ENCODE data around the gene FARP1. TPM values are rescaled to one million over a fixed set of nuclear protein-coding genes. Genes with fewer than 3 reads are reported as not detected.

Gene FARP1
- total and polyA plus RNA-seq, 2 of the 8 experiments (the other 6 are each of a cell fraction or from before 2014, with no cell fraction given), result 24.7 to 104 TPM

- ChIA-PET CTCF (ENCODE audit: partially characterized antibody) (no interaction called here), POLR2A (ENCODE audit: partially characterized antibody) (no interaction called here)
- peaks cover 10% of the 10 kb centered on the region for H3K79me1 ChIP-seq (ENCODE audit: low read depth, low read length)
- H2AK5ac ChIP-seq (ENCODE audit: low read depth, low read length), result no peak overlapping the region
- H3K14ac ChIP-seq (ENCODE audit: insufficient read length), result no peak overlapping the region
- peaks cover 2 to 8% (median 4%) of the 10 kb centered on the region in 4 experiments; a peak in 6 of 7 replicates for H3K4me1 ChIP-seq (replicated peaks in 1 of 4; ENCODE audit: control insufficient read depth in 3 of 4, insufficient read depth in 4 of 4, low read length in 3 of 4)
- H2BK120ac ChIP-seq (replicated peaks; ENCODE audit: low read depth, low read length), result no peak overlapping the region
- H2AFZ ChIP-seq (ENCODE audit: low read length), result no peak overlapping the region
- no peak for DNase-seq (ENCODE audit: low read depth in 1 of 2, low spot score in 2 of 2)
- peaks cover 0 to 24% of the 10 kb centered on the region in 2 experiments; a peak in 2 of 4 replicates for H3K79me2 ChIP-seq (ENCODE audit: control insufficient read depth in 1 of 2, insufficient read depth in 2 of 2, low read length in 2 of 2)
- H4K20me1 ChIP-seq (replicated peaks in 1 of 2; ENCODE audit: control insufficient read depth in 1 of 2, insufficient read depth in 2 of 2, low read length in 2 of 2), result no peaks in the 10 kb centered on the region
- H3K18ac ChIP-seq (ENCODE audit: extremely low read depth, low read length), result no peak overlapping the region
- H2BK20ac ChIP-seq (ENCODE audit: low read length), result no peak overlapping the region
- no peaks in the 10 kb centered on the region for H3K27me3 ChIP-seq (replicated peaks in 1 of 4; ENCODE audit: control insufficient read depth in 3 of 4, extremely low read depth in 1 of 4, insufficient read depth in 3 of 4, low read length in 3 of 4)
- no peak overlapping the region for H3K23ac ChIP-seq (ENCODE audit: insufficient read length)
- H3K9me3 ChIP-seq (ENCODE audit: insufficient read depth in 2 of 2, low read depth in 1 of 2, low read length in 1 of 2), result no peaks in the 10 kb centered on the region
- H3K4me3 ChIP-seq (ENCODE audit: extremely low read depth in 1 of 4, insufficient read depth in 2 of 4, low read depth in 3 of 4, low read length in 4 of 4), result no peak overlapping the region
- FAIRE-seq, result no peak
- WGBS, 2 experiments (ENCODE audit: extremely low coverage in 1 of 2, insufficient coverage in 1 of 2, insufficient read length in 1 of 2, insufficient replicate concordance in 2 of 2, low coverage in 1 of 2, low lambda C conversion rate in 2 of 2, missing lambda C conversion rate in 1 of 2), result 91% methylated on average over 2 of the region's 2 CpGs; no CpG with 5 or more reads in 1 of the 2 experiments
- no peak overlapping the region for H4K91ac ChIP-seq (replicated peaks; ENCODE audit: insufficient read length, low read length)
- no peak overlapping the region for H3K56ac ChIP-seq (replicated peaks; ENCODE audit: insufficient read length, low read depth, low read length)
- no peaks in the 10 kb centered on the region; the same call in none of the 2 replicates for H3K23me2 ChIP-seq (ENCODE audit: low read depth, low read length)
- H3K36me3 ChIP-seq (ENCODE audit: control insufficient read depth in 2 of 4, insufficient read depth in 4 of 4, low read length in 3 of 4), result no peaks in the 10 kb centered on the region
- H2BK5ac ChIP-seq (ENCODE audit: low read depth, low read length), result no peak overlapping the region
- H3K27ac ChIP-seq (ENCODE audit: low read depth, low read length), result no peak overlapping the region
- H4K8ac ChIP-seq (ENCODE audit: extremely low read depth, insufficient read depth, low read length), result no peak overlapping the region
- H2BK12ac ChIP-seq (ENCODE audit: low read depth, low read length), result no peak overlapping the region
- H3K4ac ChIP-seq (replicated peaks; ENCODE audit: insufficient read length, low read depth, low read length), result no peak overlapping the region
- H4K5ac ChIP-seq (ENCODE audit: insufficient read length, low read depth, low read length), result no peak overlapping the region
- H3K4me2 ChIP-seq (ENCODE audit: insufficient read depth in 1 of 2, low read depth in 2 of 2, low read length in 2 of 2), result no peak overlapping the region
- no peak overlapping the region for H2BK15ac ChIP-seq (ENCODE audit: low read length)
- H3K9ac ChIP-seq (replicated peaks in 1 of 4; ENCODE audit: extremely low read depth in 1 of 4, low read depth in 3 of 4, low read length in 3 of 4), result no peak overlapping the region
- TF ChIP-seq, protein P1, sequence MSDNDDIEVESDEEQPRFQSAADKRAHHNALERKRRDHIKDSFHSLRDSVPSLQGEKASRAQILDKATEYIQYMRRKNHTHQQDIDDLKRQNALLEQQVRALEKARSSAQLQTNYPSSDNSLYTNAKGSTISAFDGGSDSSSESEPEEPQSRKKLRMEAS (IDR thresholded peaks at IDR 0.05), result no peak
Measured at GRCh38 chr13:98263841-98264240, 120.9 kb downstream of the FARP1 start.

All from H1 (cell line).